Limb (tissue), 2 donors: ENCODE measurements around the gene ATP1A4.

Experiments used
- DNase-seq, 2 donors: peaks; one replicate each; pipeline ENCODE4 v3.0.0-alpha.2; 2016; ENCODE audit errors: extremely low spot score in 2 of 2

The ATP1A4 gene

GRCh38 chr1:160144921-160145320 is 6.5 kb upstream of the ATP1A4 start:
- no peak for DNase-seq

- no peak for DNase-seq
These were observed 5.3 kb upstream of the ATP1A4 start for GRCh38 chr1:160146107-160146506.

- DNase-seq: no peak
These were observed 3.3 kb upstream of the ATP1A4 start for GRCh38 chr1:160148121-160148520.

GRCh38 chr1:160149233-160149632 is 2.2 kb upstream of the ATP1A4 start:
- DNase-seq: no peak

- no peak for DNase-seq
These were observed 1.7 kb upstream of the ATP1A4 start for GRCh38 chr1:160149716-160150115.

- DNase-seq: no peak
These were observed 3.4 kb downstream of the ATP1A4 start for GRCh38 chr1:160154790-160155189.

GRCh38 chr1:160156361-160156760 is 5.0 kb downstream of the ATP1A4 start:
- DNase-seq: no peak

GRCh38 chr1:160157174-160157573 is 5.8 kb downstream of the ATP1A4 start:
- DNase-seq: no peak

GRCh38 chr1:160158031-160158430 is 6.6 kb downstream of the ATP1A4 start:
- no peak for DNase-seq

GRCh38 chr1:160158534-160158933 is 7.1 kb downstream of the ATP1A4 start:
- no peak for DNase-seq

GRCh38 chr1:160159846-160160245 is 8.4 kb downstream of the ATP1A4 start:
- no peak for DNase-seq

GRCh38 chr1:160161965-160162705 is 10.7 kb downstream of the ATP1A4 start:
- no peak for DNase-seq

GRCh38 chr1:160162931-160163330 is 11.5 kb downstream of the ATP1A4 start:
- DNase-seq: no peak

- DNase-seq: no peak
These were observed 12.2 kb downstream of the ATP1A4 start for GRCh38 chr1:160163615-160164014.

- no peak for DNase-seq
These were observed 12.7 kb downstream of the ATP1A4 start for GRCh38 chr1:160164121-160164520.

- no peak for DNase-seq
These were observed 14.9 kb downstream of the ATP1A4 start for GRCh38 chr1:160166166-160166868.

GRCh38 chr1:160167056-160167455 is 15.7 kb downstream of the ATP1A4 start:
- DNase-seq: no peak

- DNase-seq: peak in 1 of 2 donors; percentile 48
These were observed 16.2 kb downstream of the ATP1A4 start for GRCh38 chr1:160167580-160167979.

- DNase-seq: no peak
These were observed 16.6 kb downstream of the ATP1A4 start for GRCh38 chr1:160168016-160168415.

- DNase-seq: no peak
These were observed 17.4 kb downstream of the ATP1A4 start for GRCh38 chr1:160168609-160169369.

GRCh38 chr1:160169553-160170399 is 18.4 kb downstream of the ATP1A4 start:
- DNase-seq: no peak
